OCI-LY1 (cell line): Measurements from ENCODE around the gene SCYGR7.

Source experiments
- H2AFZ ChIP-seq: fragments of 200-600 bp; sonication (generic), shearing (Covaris generic); 2 replicates; pipeline ENCODE4 v1.6.0; 2014; ENCODE audit warnings: antibody characterized with exemption, mild to moderate bottlenecking, low read length
- H3F3A ChIP-seq: fragments of 200-600 bp; sonication (generic), shearing (Covaris generic); 2 replicates; pipeline ENCODE4 v1.6.0; 2014; ENCODE audit warnings: mild to moderate bottlenecking, antibody characterized with exemption, low read length, moderate library complexity; ENCODE audit not compliant: insufficient read depth
- H3K27ac ChIP-seq: fragments of 200-600 bp; sonication (generic); 2 replicates; pipeline ENCODE4 v1.5.1; 2014; ENCODE audit warnings: low read length, mixed run types, mild to moderate bottlenecking, low read depth; ENCODE audit not compliant: poor library complexity, severe bottlenecking
- H3K27me3 ChIP-seq: fragments of 200-600 bp; sonication (generic); 2 replicates; pipeline ENCODE4 v1.6.0; 2014; ENCODE audit warnings: antibody characterized with exemption, mild to moderate bottlenecking, low read length, moderate library complexity; ENCODE audit not compliant: insufficient read depth
- H3K36me3 ChIP-seq: fragments of 200-600 bp; sonication (generic); 2 replicates; pipeline ENCODE4 v1.6.1; 2014; ENCODE audit warnings: mild to moderate bottlenecking, antibody characterized with exemption, low read length, moderate library complexity, mixed read lengths; ENCODE audit not compliant: insufficient read depth
- H3K4me1 ChIP-seq: fragments of 200-600 bp; sonication (generic); 2 replicates; pipeline ENCODE4 v1.5.1; 2014; ENCODE audit warnings: mild to moderate bottlenecking, low read length, moderate library complexity; ENCODE audit not compliant: insufficient read depth, severe bottlenecking
- H3K4me2 ChIP-seq: fragments of 200-600 bp; sonication (generic), shearing (Covaris generic); 2 replicates; pipeline ENCODE4 v1.6.1; 2014; ENCODE audit warnings: low read length
- H3K4me3 ChIP-seq: fragments of 200-600 bp; sonication (generic); 2 replicates; pipeline ENCODE4 v1.5.1; 2014; ENCODE audit warnings: low read length, low read depth, mild to moderate bottlenecking, mixed read lengths; ENCODE audit not compliant: poor library complexity, severe bottlenecking
- H3K79me2 ChIP-seq: fragments of 200-600 bp; shearing (Covaris generic); 2 replicates; pipeline ENCODE4 v1.6.1; 2016; ENCODE audit warnings: mixed run types, low read length, mixed read lengths; ENCODE audit not compliant: insufficient read depth
- H3K9ac ChIP-seq: fragments of 200-600 bp; sonication (generic), shearing (Covaris generic); 2 replicates; pipeline ENCODE4 v1.6.1; 2014; ENCODE audit warnings: mild to moderate bottlenecking, low read length, mixed read lengths
- H3K9me2 ChIP-seq: fragments of 200-600 bp; sonication (generic), shearing (Covaris generic); 2 replicates; pipeline ENCODE4 v1.6.1; 2014; ENCODE audit warnings: low read depth, mild to moderate bottlenecking, low read length, mixed read lengths
- H3K9me3 ChIP-seq: fragments of 200-600 bp; shearing (Covaris generic); 2 replicates; pipeline ENCODE4 v1.6.1; 2014; ENCODE audit warnings: low read length, mixed read lengths
- H4K20me1 ChIP-seq: fragments of 200-600 bp; sonication (generic), shearing (Covaris generic); 2 replicates; pipeline ENCODE4 v1.6.0; 2016; ENCODE audit warnings: mild to moderate bottlenecking, low read length; ENCODE audit not compliant: insufficient read depth
- CTCF ChIP-seq: fragments of 200-600 bp; sonication (generic), shearing (Covaris generic); IDR thresholded peaks from 2 replicates; pipeline ENCODE4 v1.5.1; 2017; ENCODE audit warnings: mild to moderate bottlenecking, antibody characterized with exemption, low read length, moderate library complexity, mixed read lengths
- EZH2 ChIP-seq: fragments of 200-600 bp; sonication (generic), shearing (Covaris generic); IDR thresholded peaks from 2 replicates; pipeline ENCODE4 v1.8.0; 2017; ENCODE audit warnings: borderline replicate concordance, mixed run types, mild to moderate bottlenecking, antibody characterized with exemption, low read length, moderate library complexity, mixed read lengths

SCYGR7 gene

GRCh38 chr2:227696990-227697679 is 31.0 kb upstream of the SCYGR7 start:
- no peak for TF ChIP-seq CTCF
- TF ChIP-seq EZH2, result no peak
- H3K27ac ChIP-seq, result no peak overlapping the region
- no peaks in the 10 kb centered on the region; the same call in 1 of the 2 replicates for H3K27me3 ChIP-seq
- H3K9me3 ChIP-seq, result no peaks in the 10 kb centered on the region
- H2AFZ ChIP-seq, result no peak overlapping the region
- no peaks in the 10 kb centered on the region for H3K4me1 ChIP-seq
- no peaks in the 10 kb centered on the region for H3F3A ChIP-seq
- no peaks in the 10 kb centered on the region for H3K36me3 ChIP-seq
- H3K79me2 ChIP-seq, result no peaks in the 10 kb centered on the region
- H3K9ac ChIP-seq, result no peak overlapping the region
- H4K20me1 ChIP-seq, result no peaks in the 10 kb centered on the region
- H3K9me2 ChIP-seq, result no peaks in the 10 kb centered on the region
- H3K4me3 ChIP-seq, result no peak overlapping the region
- no peak overlapping the region for H3K4me2 ChIP-seq

GRCh38 chr2:227701556-227701955 is 26.6 kb upstream of the SCYGR7 start:
- no peaks in the 10 kb centered on the region for H3K9me3 ChIP-seq
- H3K27me3 ChIP-seq, result no peaks in the 10 kb centered on the region; the same call in 1 of the 2 replicates
- no peaks in the 10 kb centered on the region for H3F3A ChIP-seq
- H3K79me2 ChIP-seq, result no peaks in the 10 kb centered on the region
- H3K4me3 ChIP-seq, result no peak overlapping the region
- H3K9ac ChIP-seq, result no peak overlapping the region
- H3K9me2 ChIP-seq, result no peaks in the 10 kb centered on the region
- H2AFZ ChIP-seq, result no peak overlapping the region
- no peak overlapping the region for H3K27ac ChIP-seq
- H4K20me1 ChIP-seq, result no peaks in the 10 kb centered on the region
- H3K4me1 ChIP-seq, result no peaks in the 10 kb centered on the region
- TF ChIP-seq EZH2 (no peak), CTCF (no peak)
- H3K36me3 ChIP-seq, result no peaks in the 10 kb centered on the region
- no peak overlapping the region for H3K4me2 ChIP-seq

GRCh38 chr2:227703280-227703732 is 24.8 kb upstream of the SCYGR7 start:
- Histone ChIP-seq H3K9me3 (no peaks in the 10 kb centered on the region), H2AFZ (no peak overlapping the region), H4K20me1 (no peaks in the 10 kb centered on the region), H3K27me3 (no peaks in the 10 kb centered on the region; the same call in 1 of the 2 replicates), H3K4me2 (no peak overlapping the region), H3K4me3 (no peak overlapping the region), H3K79me2 (no peaks in the 10 kb centered on the region), H3F3A (no peaks in the 10 kb centered on the region), H3K27ac (no peak overlapping the region), H3K4me1 (no peaks in the 10 kb centered on the region), H3K9me2 (no peaks in the 10 kb centered on the region), H3K36me3 (no peaks in the 10 kb centered on the region), H3K9ac (no peak overlapping the region)
- TF ChIP-seq EZH2, result no peak
- no peak for TF ChIP-seq CTCF
